Measurements from ENCODE around the gene CDC25B.
"Not testable (repeated sequence)": the region's sequence is repeated elsewhere in the genome, so short reads cannot be mapped to it uniquely, and the experiment has no call there.

CDC25B gene

GRCh38 chr20:3786126-3786484 is 10.0 kb upstream of the CDC25B start:
- DNase-seq, result peak in 1 of 2 experiments; percentile 34

- DNase-seq, result peak; percentile 83 to 85
Measured at GRCh38 chr20:3786665-3787323, 9.3 kb upstream of the CDC25B start, which contains the start of gene CENPB. Gene CENPB, minus strand, starts transcription at chr20:3786740. Its CDS starts 257 bp downstream, at chr20:3786483.

GRCh38 chr20:3787324-3788014 is 8.6 kb upstream of the CDC25B start:
- DNase-seq, result no peak

- DNase-seq, result no peak
Measured at GRCh38 chr20:3788685-3789155, 7.4 kb upstream of the CDC25B start.

- DNase-seq, result not testable (repeated sequence)
Measured at GRCh38 chr20:3789201-3789600, 6.9 kb upstream of the CDC25B start.

GRCh38 chr20:3794168-3794567 is 1.9 kb upstream of the CDC25B start:
- DNase-seq, result not testable (repeated sequence)

GRCh38 chr20:3794701-3795420 is 1.2 kb upstream of the CDC25B start:
- no peak for DNase-seq

GRCh38 chr20:3796477-3797225 is 541 bp downstream of the CDC25B start:
- DNase-seq, result no peak

GRCh38 chr20:3797226-3797545 is 1.1 kb downstream of the CDC25B start:
- no peak for DNase-seq

- DNase-seq, result no peak
Measured at GRCh38 chr20:3797592-3798372, 1.7 kb downstream of the CDC25B start.

- DNase-seq, result no peak
Measured at GRCh38 chr20:3798373-3798768, 2.3 kb downstream of the CDC25B start.

GRCh38 chr20:3798908-3799248 is 2.8 kb downstream of the CDC25B start:
- no peak for DNase-seq

- DNase-seq, result no peak
Measured at GRCh38 chr20:3800256-3800877, 4.3 kb downstream of the CDC25B start.

- no peak for DNase-seq
Measured at GRCh38 chr20:3800878-3801260, 4.8 kb downstream of the CDC25B start.

GRCh38 chr20:3801299-3801698 is 5.2 kb downstream of the CDC25B start:
- DNase-seq, result no peak

GRCh38 chr20:3801846-3802245 is 5.7 kb downstream of the CDC25B start:
- DNase-seq, result no peak

- DNase-seq, result no peak
Measured at GRCh38 chr20:3802524-3803239, 6.6 kb downstream of the CDC25B start.

- no peak for DNase-seq
Measured at GRCh38 chr20:3803289-3803688, 7.2 kb downstream of the CDC25B start.

GRCh38 chr20:3803854-3804253 is 7.7 kb downstream of the CDC25B start:
- no peak for DNase-seq

GRCh38 chr20:3804254-3804751 is 8.2 kb downstream of the CDC25B start:
- DNase-seq, result no peak

- no peak for DNase-seq
Measured at GRCh38 chr20:3804781-3805180, 8.7 kb downstream of the CDC25B start.
